HG03354 (cell line): ENCODE results near the gene DLK1.

Experiments used
- ATAC-seq: cut with Tn5 transposase; IDR thresholded peaks from one replicate; pipeline ENCODE4 v1.9.1; 2021; ENCODE audit warnings: mild to moderate bottlenecking; ENCODE audit not compliant: unreplicated experiment, poor library complexity, severe bottlenecking

Gene DLK1

GRCh38 chr14:100726550-100727085 is at the start of gene DLK1:
Gene DLK1 (plus strand): TSS chr14:100726892. CDS start chr14:100727069, 177 bp downstream.
- ATAC-seq: no peak

- ATAC-seq: no peak
Observed at GRCh38 chr14:100677152-100677551, 49.5 kb upstream of the DLK1 start.

- ATAC-seq: no peak
Observed at GRCh38 chr14:100677554-100678468, 48.9 kb upstream of the DLK1 start.

- ATAC-seq: no peak
Observed at GRCh38 chr14:100678469-100678828, 48.2 kb upstream of the DLK1 start.

- no peak for ATAC-seq
Observed at GRCh38 chr14:100679153-100679552, 47.5 kb upstream of the DLK1 start.

GRCh38 chr14:100679707-100680438 is 46.8 kb upstream of the DLK1 start:
- ATAC-seq: no peak

- no peak for ATAC-seq
Observed at GRCh38 chr14:100680439-100681051, 46.1 kb upstream of the DLK1 start.

- ATAC-seq: no peak
Observed at GRCh38 chr14:100681111-100681510, 45.6 kb upstream of the DLK1 start.

- no peak for ATAC-seq
Observed at GRCh38 chr14:100682749-100683148, 43.9 kb upstream of the DLK1 start.

GRCh38 chr14:100683578-100683977 is 43.1 kb upstream of the DLK1 start:
- no peak for ATAC-seq

- no peak for ATAC-seq
Observed at GRCh38 chr14:100684154-100684553, 42.5 kb upstream of the DLK1 start.

GRCh38 chr14:100684961-100685360 is 41.7 kb upstream of the DLK1 start:
- ATAC-seq: no peak

- no peak for ATAC-seq
Observed at GRCh38 chr14:100686858-100687257, 39.8 kb upstream of the DLK1 start.

GRCh38 chr14:100687386-100687785 is 39.3 kb upstream of the DLK1 start:
- no peak for ATAC-seq

GRCh38 chr14:100688051-100688450 is 38.6 kb upstream of the DLK1 start:
- ATAC-seq: no peak

GRCh38 chr14:100688598-100689461 is 37.9 kb upstream of the DLK1 start:
- no peak for ATAC-seq

GRCh38 chr14:100690672-100691071 is 36.0 kb upstream of the DLK1 start:
- no peak for ATAC-seq

- no peak for ATAC-seq
Observed at GRCh38 chr14:100691395-100692056, 35.2 kb upstream of the DLK1 start.

GRCh38 chr14:100692256-100692655 is 34.4 kb upstream of the DLK1 start:
- ATAC-seq: no peak
